Measurements from ENCODE around the gene CLDN11. TPM values are rescaled to one million over a fixed set of nuclear protein-coding genes. Genes with fewer than 3 reads are reported as not detected.

CLDN11 gene
- total and polyA plus RNA-seq, 4 donors: 0.28 to 3.3 (median 1.9) TPM

- TF ChIP-seq REST (IDR thresholded peaks at IDR 0.05) (no peak), FOXA2 (IDR thresholded peaks at IDR 0.05) (no peak), MAX (IDR thresholded peaks at IDR 0.05) (no peak), ATF3 (IDR thresholded peaks at IDR 0.05) (no peak), EGR1 (IDR thresholded peaks at IDR 0.05; ENCODE audit: low read depth in 2 of 2) (no peak), HNF4A (conservative IDR thresholded peaks at IDR 0.05) (no peak), TAF1 (conservative IDR thresholded peaks at IDR 0.05) (no peak)
Measured at GRCh38 chr3:170423001-170423615, 4.4 kb downstream of the CLDN11 start (continued).

DNA sequence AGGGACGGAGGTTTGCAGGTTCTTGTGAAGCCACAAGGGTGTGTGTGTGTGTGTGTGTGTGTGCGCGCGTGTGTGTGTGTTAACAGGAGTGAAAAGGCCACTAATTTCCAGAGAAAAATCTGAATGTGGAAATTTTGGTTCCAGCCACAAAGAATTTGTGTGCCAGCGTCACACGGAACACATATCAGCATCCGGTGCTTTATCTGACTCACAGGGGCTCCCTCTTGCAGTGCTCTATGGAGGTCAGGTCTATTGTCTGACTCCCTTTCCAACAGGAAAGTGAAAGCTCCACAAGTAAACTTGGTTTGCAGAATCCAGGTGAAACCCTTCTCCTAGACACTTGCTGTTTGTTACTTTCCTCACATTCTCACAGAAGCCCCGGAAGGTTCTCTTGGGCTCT lies 6.2 kb downstream of the CLDN11 start:
- Histone ChIP-seq H3K4me3 (ENCODE audit: low read depth in 1 of 3, low read length in 3 of 3) (no peak overlapping the region), H3K36me3 (ENCODE audit: control insufficient read depth in 4 of 4, insufficient read depth in 3 of 4, low read depth in 1 of 4, low read length in 3 of 4) (no peaks in the 10 kb centered on the region), H3K9ac (ENCODE audit: low read depth in 1 of 2, low read length in 2 of 2) (no peak overlapping the region), H3K27ac (ENCODE audit: low read depth in 1 of 2, low read length in 2 of 2) (no peak overlapping the region), H3K4me1 (ENCODE audit: control insufficient read depth in 4 of 4, insufficient read depth in 4 of 4, low read length in 3 of 4) (peaks cover 0 to 5% (median 0%) of the 10 kb centered on the region in 4 donors), H3K9me3 (ENCODE audit: control insufficient read depth in 4 of 4, low read length in 3 of 4) (no peaks in the 10 kb centered on the region), H3K27me3 (ENCODE audit: control insufficient read depth in 4 of 4, insufficient read depth in 4 of 4, low read length in 3 of 4) (no peaks in the 10 kb centered on the region)
- WGBS: 80% methylated on average over 8 of the region's 8 CpGs
- DNase-seq (ENCODE audit: low spot score): no peak
- TF ChIP-seq NR2F2 (IDR thresholded peaks at IDR 0.05) (no peak), HNF4G (IDR thresholded peaks at IDR 0.05) (no peak), JUND (IDR thresholded peaks at IDR 0.05) (no peak), HNF4A (conservative IDR thresholded peaks at IDR 0.05) (no peak), MAX (IDR thresholded peaks at IDR 0.05) (no peak), RXRA (IDR thresholded peaks at IDR 0.05) (no peak), ATF3 (IDR thresholded peaks at IDR 0.05) (no peak), EGR1 (IDR thresholded peaks at IDR 0.05; ENCODE audit: low read depth in 2 of 2) (no peak), SP1 (IDR thresholded peaks at IDR 0.05) (no peak), FOXA1 (IDR thresholded peaks at IDR 0.05) (no peak), TAF1 (conservative IDR thresholded peaks at IDR 0.05) (no peak), YY1 (IDR thresholded peaks at IDR 0.05) (no peak), REST (IDR thresholded peaks at IDR 0.05) (no peak), GABPA (IDR thresholded peaks at IDR 0.05 in 1 of 2, conservative IDR thresholded peaks at IDR 0.05 in 1 of 2) (no peak), RAD21 (IDR thresholded peaks at IDR 0.05) (no peak)
- TF ChIP-seq, protein P1, sequence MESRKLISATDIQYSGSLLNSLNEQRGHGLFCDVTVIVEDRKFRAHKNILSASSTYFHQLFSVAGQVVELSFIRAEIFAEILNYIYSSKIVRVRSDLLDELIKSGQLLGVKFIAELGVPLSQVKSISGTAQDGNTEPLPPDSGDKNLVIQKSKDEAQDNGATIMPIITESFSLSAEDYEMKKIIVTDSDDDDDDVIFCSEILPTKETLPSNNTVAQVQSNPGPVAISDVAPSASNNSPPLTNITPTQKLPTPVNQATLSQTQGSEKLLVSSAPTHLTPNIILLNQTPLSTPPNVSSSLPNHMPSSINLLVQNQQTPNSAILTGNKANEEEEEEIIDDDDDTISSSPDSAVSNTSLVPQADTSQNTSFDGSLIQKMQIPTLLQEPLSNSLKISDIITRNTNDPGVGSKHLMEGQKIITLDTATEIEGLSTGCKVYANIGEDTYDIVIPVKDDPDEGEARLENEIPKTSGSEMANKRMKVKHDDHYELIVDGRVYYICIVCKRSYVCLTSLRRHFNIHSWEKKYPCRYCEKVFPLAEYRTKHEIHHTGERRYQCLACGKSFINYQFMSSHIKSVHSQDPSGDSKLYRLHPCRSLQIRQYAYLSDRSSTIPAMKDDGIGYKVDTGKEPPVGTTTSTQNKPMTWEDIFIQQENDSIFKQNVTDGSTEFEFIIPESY (IDR thresholded peaks at IDR 0.05): no peak
- TF ChIP-seq, protein P2, sequence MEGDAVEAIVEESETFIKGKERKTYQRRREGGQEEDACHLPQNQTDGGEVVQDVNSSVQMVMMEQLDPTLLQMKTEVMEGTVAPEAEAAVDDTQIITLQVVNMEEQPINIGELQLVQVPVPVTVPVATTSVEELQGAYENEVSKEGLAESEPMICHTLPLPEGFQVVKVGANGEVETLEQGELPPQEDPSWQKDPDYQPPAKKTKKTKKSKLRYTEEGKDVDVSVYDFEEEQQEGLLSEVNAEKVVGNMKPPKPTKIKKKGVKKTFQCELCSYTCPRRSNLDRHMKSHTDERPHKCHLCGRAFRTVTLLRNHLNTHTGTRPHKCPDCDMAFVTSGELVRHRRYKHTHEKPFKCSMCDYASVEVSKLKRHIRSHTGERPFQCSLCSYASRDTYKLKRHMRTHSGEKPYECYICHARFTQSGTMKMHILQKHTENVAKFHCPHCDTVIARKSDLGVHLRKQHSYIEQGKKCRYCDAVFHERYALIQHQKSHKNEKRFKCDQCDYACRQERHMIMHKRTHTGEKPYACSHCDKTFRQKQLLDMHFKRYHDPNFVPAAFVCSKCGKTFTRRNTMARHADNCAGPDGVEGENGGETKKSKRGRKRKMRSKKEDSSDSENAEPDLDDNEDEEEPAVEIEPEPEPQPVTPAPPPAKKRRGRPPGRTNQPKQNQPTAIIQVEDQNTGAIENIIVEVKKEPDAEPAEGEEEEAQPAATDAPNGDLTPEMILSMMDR (IDR thresholded peaks at IDR 0.05; ENCODE audit: low read depth, low read length, missing input control): no peak
